HG03432 (cell line): ENCODE data around the gene CAMK1G.

Source experiments
- ATAC-seq: cut with Tn5 transposase; IDR thresholded peaks from one replicate; pipeline ENCODE4 v1.9.1; 2021; ENCODE audit warnings: mild to moderate bottlenecking, moderate library complexity; ENCODE audit not compliant: unreplicated experiment

CAMK1G gene

DNA sequence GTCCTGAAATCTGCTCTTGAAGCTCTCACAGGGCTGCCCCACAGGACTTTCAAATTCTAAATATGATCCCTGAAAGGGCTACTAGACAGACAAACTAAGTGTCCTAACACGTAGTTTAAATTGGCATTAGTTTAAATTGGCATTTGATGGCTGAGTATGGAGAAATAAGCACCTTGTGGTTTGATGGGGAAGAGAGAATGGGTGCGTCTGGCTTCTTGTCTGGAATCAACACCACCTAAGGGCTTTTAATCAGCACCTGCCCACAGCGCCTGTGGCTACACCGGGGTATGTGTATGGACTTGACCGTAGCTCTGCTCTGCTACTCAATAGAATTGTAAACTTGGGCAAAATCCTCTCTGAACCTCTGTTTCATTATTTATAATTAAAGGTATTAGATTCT is 74.4 kb downstream of the CAMK1G start:
- no peak for ATAC-seq

DNA sequence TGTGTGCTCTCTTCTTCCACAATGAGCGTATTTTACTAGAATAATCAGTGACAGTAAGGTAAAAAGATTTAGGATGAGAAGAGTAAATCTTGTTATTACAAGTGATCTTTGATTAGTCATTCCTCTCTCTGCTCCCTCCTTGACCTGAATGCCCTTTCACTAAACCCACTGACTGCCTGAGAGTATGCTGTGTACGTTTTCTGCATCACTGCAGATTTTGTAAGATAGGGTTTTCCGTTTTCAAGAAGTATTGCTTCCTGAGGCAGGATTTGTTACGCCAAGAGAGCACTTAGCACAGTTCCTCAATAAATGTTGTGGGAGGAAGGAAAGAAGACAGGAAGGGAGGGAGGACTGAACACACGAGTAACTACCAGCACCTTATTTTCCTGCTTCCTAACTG is 76.4 kb downstream of the CAMK1G start:
- peak; percentile 93 for ATAC-seq

DNA sequence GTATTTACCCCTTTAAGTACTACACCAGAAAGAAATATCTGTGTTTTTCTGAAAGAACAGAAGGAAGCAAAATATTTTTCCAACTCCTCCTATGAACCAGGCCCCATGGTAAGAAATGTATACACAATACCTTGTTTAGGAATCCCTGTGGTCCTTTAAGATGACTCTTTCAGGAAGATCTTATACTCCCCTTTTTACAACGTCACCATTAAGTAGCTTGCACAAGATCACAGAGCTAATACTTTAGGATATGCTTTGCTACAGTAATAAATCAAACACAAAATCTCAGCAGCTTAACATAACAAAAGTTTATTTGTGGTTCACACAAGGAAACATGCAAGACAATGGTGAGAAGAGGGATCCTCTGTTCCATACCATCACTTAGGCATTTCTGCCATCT is 77.6 kb downstream of the CAMK1G start:
- no peak for ATAC-seq

DNA sequence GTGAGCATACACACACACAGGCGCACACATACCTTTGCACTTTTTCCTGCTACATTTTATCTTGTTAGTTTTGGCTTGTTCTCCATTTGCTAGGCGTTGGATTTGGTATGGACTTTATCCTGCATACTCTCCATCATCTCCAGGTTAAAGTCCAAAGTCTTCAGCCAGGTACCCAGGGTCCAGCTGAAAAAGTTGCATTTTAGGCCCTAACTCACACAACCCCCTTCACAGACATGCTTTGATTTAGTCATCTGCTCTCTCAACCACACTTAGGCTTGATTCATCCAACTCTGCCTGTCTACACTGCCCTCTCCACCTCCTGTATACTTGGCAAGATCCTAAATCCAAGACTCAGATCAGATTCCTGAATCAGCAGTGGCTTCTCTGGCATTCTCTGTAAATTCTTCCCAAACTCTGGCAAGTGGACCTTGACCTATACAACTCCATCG is 79.4 kb downstream of the CAMK1G start:
- no peak for ATAC-seq
